ENCODE measurements around the gene EMP2.

EMP2 gene

GRCh38 chr16:10557750-10558149, 22.6 kb downstream of the EMP2 start:
- TF ChIP-seq CTCF (IDR thresholded peaks at IDR 0.05; ENCODE audit: control insufficient read depth, insufficient read depth, low read depth, low read length, missing control alignments), result no peak
- no peak overlapping the region for H3K4me3 ChIP-seq (ENCODE audit: control insufficient read depth, low read depth, low read length)
- no peak for DNase-seq (ENCODE audit: low read depth)

- no peak for DNase-seq (ENCODE audit: low read depth)
- no peak overlapping the region for H3K4me3 ChIP-seq (ENCODE audit: control insufficient read depth, low read depth, low read length)
- TF ChIP-seq CTCF (IDR thresholded peaks at IDR 0.05; ENCODE audit: control insufficient read depth, insufficient read depth, low read depth, low read length, missing control alignments), result no peak
Measured at GRCh38 chr16:10556236-10556635, 24.2 kb downstream of the EMP2 start.

GRCh38 chr16:10554569-10554968, 25.8 kb downstream of the EMP2 start:
- no peak overlapping the region for H3K4me3 ChIP-seq (ENCODE audit: control insufficient read depth, low read depth, low read length)
- no peak for TF ChIP-seq CTCF (IDR thresholded peaks at IDR 0.05; ENCODE audit: control insufficient read depth, insufficient read depth, low read depth, low read length, missing control alignments)
- no peak for DNase-seq (ENCODE audit: low read depth)

- no peak overlapping the region for H3K4me3 ChIP-seq (ENCODE audit: control insufficient read depth, low read depth, low read length)
- TF ChIP-seq CTCF (IDR thresholded peaks at IDR 0.05; ENCODE audit: control insufficient read depth, insufficient read depth, low read depth, low read length, missing control alignments), result no peak
- DNase-seq (ENCODE audit: low read depth), result no peak
Measured at GRCh38 chr16:10552998-10553491, 27.4 kb downstream of the EMP2 start.

- no peak for DNase-seq (ENCODE audit: low read depth)
- no peak for TF ChIP-seq CTCF (IDR thresholded peaks at IDR 0.05; ENCODE audit: control insufficient read depth, insufficient read depth, low read depth, low read length, missing control alignments)
- H3K4me3 ChIP-seq (ENCODE audit: control insufficient read depth, low read depth, low read length), result no peak overlapping the region
Measured at GRCh38 chr16:10552281-10552680, 28.1 kb downstream of the EMP2 start.

GRCh38 chr16:10551881-10552280, 28.5 kb downstream of the EMP2 start:
- no peak for TF ChIP-seq CTCF (IDR thresholded peaks at IDR 0.05; ENCODE audit: control insufficient read depth, insufficient read depth, low read depth, low read length, missing control alignments)
- no peak for DNase-seq (ENCODE audit: low read depth)
- H3K4me3 ChIP-seq (ENCODE audit: control insufficient read depth, low read depth, low read length), result no peak overlapping the region

GRCh38 chr16:10548404-10548803, 32.0 kb downstream of the EMP2 start:
- H3K4me3 ChIP-seq (ENCODE audit: control insufficient read depth, low read depth, low read length), result no peak overlapping the region
- no peak for DNase-seq (ENCODE audit: low read depth)
- TF ChIP-seq CTCF (IDR thresholded peaks at IDR 0.05; ENCODE audit: control insufficient read depth, insufficient read depth, low read depth, low read length, missing control alignments), result no peak
